Endothelial cell of umbilical vein (primary cell): Measurements from ENCODE around the gene AUTS2. TPM values are rescaled to one million over a fixed set of nuclear protein-coding genes. Genes with fewer than 3 reads are reported as not detected.

ENCODE experiments used
- BruUV-seq: library from RNA; stranded (reverse); fragments of 400-500 nt; replicated peaks from 2 replicates; lab custom pipeline; 2021; lab: Mats Ljungman, UMichigan
- CTCF ChIA-PET: fragments of 300-600, 350-600 bp; sonication (Branson Sonifier 250); formaldehyde crosslinking; loops from one replicate; lab custom pipeline; 2021; ENCODE audit warnings: antibody characterized with exemption, inconsistent platforms; lab: Charles Lee
- POLR2A ChIA-PET: fragments of 300-600, 350-600 bp; sonication (Branson Sonifier 250); formaldehyde crosslinking; loops from one replicate; lab custom pipeline; 2021; ENCODE audit warnings: antibody characterized with exemption, inconsistent platforms; lab: Charles Lee
- DNase-seq: peaks from one replicate; pipeline ENCODE4 v3.0.0-alpha.2; 2011; ENCODE audit warnings: low read depth, low spot score
- FAIRE-seq: peaks from 2 replicates; lab custom pipeline; 2011; peaks lifted over from hg19 to GRCh38; lab: Jason Lieb, UNC
- H2AFZ ChIP-seq: 2 replicates; pipeline ENCODE4 v1.6.0; 2012; ENCODE audit warnings: low read depth, low read length, control low read depth, inconsistent platforms
- H3K27ac ChIP-seq: 2 replicates; pipeline ENCODE4 v1.5.1; 2011; ENCODE audit warnings: low read depth, mild to moderate bottlenecking, control low read depth, low read length, moderate library complexity; ENCODE audit not compliant: insufficient read depth
- H3K27me3 ChIP-seq, 2 experiments: 2 replicates each; pipeline versions ENCODE4 v1.6.0 to v1.6.1; 2011; ENCODE audit warnings: low read length in 2 of 2, mixed read lengths in 1 of 2; ENCODE audit not compliant: control insufficient read depth in 2 of 2, insufficient read depth in 2 of 2
- H3K36me3 ChIP-seq, 2 experiments: 2 replicates in 1 of 2; 3 replicates in 1 of 2; pipeline ENCODE4 v1.5.1; 2011; ENCODE audit warnings: low read length in 2 of 2, mild to moderate bottlenecking in 1 of 2, moderate library complexity in 1 of 2; ENCODE audit not compliant: control insufficient read depth in 2 of 2, insufficient read depth in 2 of 2; ENCODE audit errors: extremely low read depth in 1 of 2
- H3K4me1 ChIP-seq: 3 replicates; pipeline ENCODE4 v1.5.1; 2011; ENCODE audit warnings: mild to moderate bottlenecking, low read length; ENCODE audit not compliant: control insufficient read depth, insufficient read depth; ENCODE audit errors: extremely low read depth
- H3K4me2 ChIP-seq: 2 replicates; pipeline ENCODE4 v1.6.1; 2011; ENCODE audit warnings: low read length, control low read depth, mixed read lengths; ENCODE audit not compliant: insufficient read depth
- H3K4me3 ChIP-seq, 3 experiments: fragments of 200-600 bp in 1 of 3; sonication (generic), shearing (Covaris generic) in 1 of 3; replicated peaks in 1 of 3; 2 replicates each; pipeline ENCODE4 v1.5.1; 2011 to 2016; ENCODE audit warnings: control low read depth in 3 of 3, low read length in 3 of 3, mild to moderate bottlenecking in 2 of 3, inconsistent platforms in 1 of 3, low read depth in 1 of 3, moderate library complexity in 1 of 3; ENCODE audit not compliant: insufficient read depth in 1 of 3
- H3K79me2 ChIP-seq: 2 replicates; pipeline ENCODE4 v1.6.0; 2012; ENCODE audit warnings: low read length, inconsistent platforms; ENCODE audit not compliant: control insufficient read depth, insufficient read depth
- H3K9ac ChIP-seq: replicated peaks from 2 replicates; pipeline ENCODE3; 2011; ENCODE audit warnings: low read length, control low read depth; ENCODE audit not compliant: insufficient read depth; ENCODE audit errors: extremely low read depth
- H3K9me1 ChIP-seq: replicated peaks from 3 replicates; pipeline ENCODE4 v1.6.0; 2011; ENCODE audit warnings: mild to moderate bottlenecking, low read length; ENCODE audit not compliant: control insufficient read depth, insufficient read depth; ENCODE audit errors: extremely low read depth
- H3K9me3 ChIP-seq: replicated peaks from 2 replicates; pipeline ENCODE4 v1.5.1; 2012; ENCODE audit warnings: low read length, inconsistent platforms; ENCODE audit not compliant: control insufficient read depth, insufficient read depth
- H4K20me1 ChIP-seq: replicated peaks from 2 replicates; pipeline ENCODE3; 2011; ENCODE audit warnings: mild to moderate bottlenecking, low read length; ENCODE audit not compliant: control insufficient read depth, insufficient read depth; ENCODE audit errors: extremely low read depth
- CTCF ChIP-seq, 2 donors: IDR thresholded peaks; 1 replicate in 1 of 2; 2 replicates in 1 of 2; pipeline ENCODE4 v1.5.1; 2011; ENCODE audit warnings: low read length in 2 of 2, mild to moderate bottlenecking in 2 of 2, moderate library complexity in 2 of 2, control low read depth in 1 of 2, inconsistent platforms in 1 of 2, low read depth in 1 of 2; ENCODE audit not compliant: insufficient read depth in 1 of 2; ENCODE audit errors: extremely low read depth in 1 of 2
- EZH2 ChIP-seq: IDR thresholded peaks from 2 replicates; pipeline ENCODE4 v1.6.1; 2012; ENCODE audit warnings: borderline replicate concordance, low read depth, mild to moderate bottlenecking, moderate library complexity, low read length, inconsistent platforms; ENCODE audit not compliant: severe bottlenecking
- FOS ChIP-seq: IDR thresholded peaks from 2 replicates; pipeline ENCODE4 v1.6.1; 2011; ENCODE audit warnings: mild to moderate bottlenecking, low read length, moderate library complexity, borderline replicate concordance; ENCODE audit not compliant: insufficient read depth
- GATA2 ChIP-seq: IDR thresholded peaks from 2 replicates; pipeline ENCODE4 v1.7.0; 2011; ENCODE audit warnings: low read depth, mild to moderate bottlenecking, moderate library complexity, mixed read lengths, low read length; ENCODE audit not compliant: insufficient read length, insufficient read depth
- JUN ChIP-seq: IDR thresholded peaks from 2 replicates; pipeline ENCODE4 v1.6.1; 2011; ENCODE audit warnings: borderline replicate concordance, low read depth; ENCODE audit not compliant: insufficient read length, insufficient read depth
- MAX ChIP-seq: IDR thresholded peaks from 2 replicates; pipeline ENCODE4 v1.6.1; 2011; ENCODE audit not compliant: insufficient read depth, insufficient read length
- MYC ChIP-seq: IDR thresholded peaks from one replicate; pipeline ENCODE4 v1.6.1; 2011; ENCODE audit warnings: mild to moderate bottlenecking, low read depth, low read length
- POLR2A ChIP-seq: IDR thresholded peaks from 2 replicates; pipeline ENCODE4 v1.6.1; 2012; ENCODE audit warnings: low read depth, mild to moderate bottlenecking, control low read depth, low read length
- POLR2AphosphoS5 ChIP-seq: IDR thresholded peaks from 2 replicates; pipeline ENCODE4 v1.6.1; 2012; ENCODE audit warnings: low read depth, mild to moderate bottlenecking, control low read depth, low read length, moderate library complexity; ENCODE audit not compliant: insufficient read depth
- dilution Hi-C: fragments of 300-500 bp; cut with MboI; formaldehyde crosslinking; loops from one replicate; pipeline ENCODE4 v1.15.0; 2019; ENCODE audit warnings: low sequenced_read_pairs; ENCODE audit not compliant: extremely low pct_ligation_motif_present
- intact Hi-C: fragments of 100-400 bp; cut with micrococcal nuclease; formaldehyde crosslinking; loops from one replicate; pipeline ENCODE4 v1.10.0; 2022
- polyA plus RNA-seq, 4 experiments: library from polyadenylated mRNA; depleted of rRNA in 3 of 4; stranded (reverse) in 3 of 4; unstranded in 1 of 4; fragments of >200 nt; gene quantifications; 2 replicates each; pipeline versions ENCODE4 v1.2.1 to v1.2.3, GENCODE V29; 2011 to 2012; ENCODE audit warnings: missing spikeins in 1 of 4
- total RNA-seq: library from RNA; stranded (reverse); gene quantifications from 2 replicates; pipeline ENCODE4 v1.2.3, GENCODE V29; 2021

AUTS2 gene
- total and polyA plus RNA-seq, 2 donors (not counting 3 experiments of a cell fraction or from before 2014, with no cell fraction given), result 0.59 to 8.0 TPM

- FAIRE-seq, result no peak
Observed at GRCh38 chr7:70450731-70451130, 852.5 kb downstream of the AUTS2 start.

More at GRCh38 chr7:70450731-70451130, 852.5 kb downstream of the AUTS2 start:
- Histone ChIP-seq H3K27me3 (no peaks in the 10 kb centered on the region), H3K9me1 (no peaks in the 10 kb centered on the region), H3K27ac (no peak overlapping the region), H3K79me2 (no peaks in the 10 kb centered on the region), H3K9me3 (peaks cover 6% of the 10 kb centered on the region), H3K4me2 (no peak overlapping the region), H2AFZ (no peak overlapping the region), H3K4me3 (no peak overlapping the region), H3K9ac (no peak overlapping the region), H3K4me1 (no peaks in the 10 kb centered on the region), H3K36me3 (no peaks in the 10 kb centered on the region), H4K20me1 (no peaks in the 10 kb centered on the region)
- TF ChIP-seq MAX (no peak), GATA2 (no peak), MYC (no peak), POLR2A (no peak), POLR2AphosphoS5 (no peak), JUN (no peak), EZH2 (no peak), FOS (no peak), CTCF (IDR thresholded peaks at IDR 0.05; ENCODE audit: extremely low read depth in 1 of 2, insufficient read depth in 1 of 2, low read depth in 1 of 2, low read length in 2 of 2) (no peak)
- ChIA-PET CTCF (no interaction called here), POLR2A (no interaction called here)
- dilution Hi-C loops, result no loop called here
- no peak for DNase-seq
- intact Hi-C loops, result no loop called here
- BruUV-seq, result no TSS peak
